Measurements from ENCODE around the gene FAS. TPM values are rescaled to one million over a fixed set of nuclear protein-coding genes. Genes with fewer than 3 reads are reported as not detected.

The FAS gene
- total and polyA plus RNA-seq, 9 of the 15 experiments (the other 6 are each of a cell fraction or from before 2014, with no cell fraction given) = 0.08 to 0.62 (median 0.37) TPM

- Histone ChIP-seq H3K9me3 (replicated peaks; ENCODE audit: control insufficient read depth, insufficient read depth, low read depth, low read length) (no peaks in the 10 kb centered on the region), H3K9me1 (ENCODE audit: control insufficient read depth, insufficient read depth, low read length) (no peaks in the 10 kb centered on the region), H3K36me3 (ENCODE audit: control insufficient read depth, insufficient read depth, low read length) (no peaks in the 10 kb centered on the region), H3K27ac (ENCODE audit: extremely low read depth, low read depth, low read length) (no peak overlapping the region), H3K9ac (ENCODE audit: insufficient read depth in 1 of 2, low read depth in 2 of 2, low read length in 2 of 2) (no peak overlapping the region), H3K27me3 (ENCODE audit: control insufficient read depth in 2 of 2, insufficient read depth in 2 of 2, low read length in 2 of 2) (no peaks in the 10 kb centered on the region), H3K4me2 (ENCODE audit: insufficient read depth, low read length) (no peak overlapping the region), H3K79me2 (ENCODE audit: control insufficient read depth, insufficient read depth, low read length) (no peaks in the 10 kb centered on the region), H3K4me3 (no peak overlapping the region), H2AFZ (ENCODE audit: low read depth, low read length) (no peak overlapping the region), H4K20me1 (replicated peaks; ENCODE audit: control insufficient read depth, insufficient read depth, low read length) (no peaks in the 10 kb centered on the region), H3K4me1 (replicated peaks in 1 of 2; ENCODE audit: control insufficient read depth in 2 of 2, insufficient read depth in 2 of 2, low read length in 2 of 2) (no peaks in the 10 kb centered on the region)
- FAIRE-seq (no peak), DNase-seq (ENCODE audit: extremely low read depth in 1 of 4, low spot score in 3 of 4) (no peak), ATAC-seq (no peak)
- in situ Hi-C loops (cut with MboI) = no loop called here
- ChIA-PET CTCF (ENCODE audit: low intra/inter-chr PET ratio) (no interaction called here), POLR2A (no interaction called here)
- no TSS peak for BruUV-seq (replicated peaks)
- intact Hi-C loops (cut with micrococcal nuclease) = no loop called here
- TF ChIP-seq CHD1 (IDR thresholded peaks at IDR 0.05; ENCODE audit: low read length) (no peak), SNAPC5 (CRISPR knock-in tag; IDR thresholded peaks at IDR 0.05) (no peak), FOSL1 (tag; conservative IDR thresholded peaks at IDR 0.05) (peak; percentile 36; the same call in 1 of the 2 replicates), ZNF583 (CRISPR knock-in tag; IDR thresholded peaks at IDR 0.05) (no peak)
- WGBS (ENCODE audit: insufficient coverage, low coverage, missing lambda C conversion rate) = 0% methylated on average over 2 of the region's 2 CpGs
Measured at GRCh38 chr10:89003344-89003743, 12.7 kb downstream of the FAS start.

- FAIRE-seq = no peak
- TF ChIP-seq FIP1L1 (IDR thresholded peaks at IDR 0.05; ENCODE audit: low read depth, low read length, poor library complexity, severe bottlenecking) (no peak), ZNF165 (CRISPR knock-in tag; IDR thresholded peaks at IDR 0.05; ENCODE audit: borderline replicate concordance) (no peak)
Measured at GRCh38 chr10:89007129-89007893, 16.7 kb downstream of the FAS start.

More at GRCh38 chr10:89007129-89007893, 16.7 kb downstream of the FAS start:
- H3K9ac ChIP-seq (ENCODE audit: insufficient read depth in 1 of 2, low read depth in 2 of 2, low read length in 2 of 2) = no peak overlapping the region
- BruUV-seq (replicated peaks) = no TSS peak
- no peaks in the 10 kb centered on the region for H3K36me3 ChIP-seq (ENCODE audit: control insufficient read depth, insufficient read depth, low read length)
- H4K20me1 ChIP-seq (replicated peaks; ENCODE audit: control insufficient read depth, insufficient read depth, low read length) = no peaks in the 10 kb centered on the region
- intact Hi-C loops (cut with micrococcal nuclease) = no loop called here
- H3K27me3 ChIP-seq (ENCODE audit: control insufficient read depth in 2 of 2, insufficient read depth in 2 of 2, low read length in 2 of 2) = no peaks in the 10 kb centered on the region
- WGBS (ENCODE audit: insufficient coverage, low coverage, missing lambda C conversion rate) = 10% methylated on average over 2 of the region's 3 CpGs
- no peak overlapping the region for H2AFZ ChIP-seq (ENCODE audit: low read depth, low read length)
- H3K4me2 ChIP-seq (ENCODE audit: insufficient read depth, low read length) = no peak overlapping the region
- no peaks in the 10 kb centered on the region for H3K9me3 ChIP-seq (replicated peaks; ENCODE audit: control insufficient read depth, insufficient read depth, low read depth, low read length)
- ATAC-seq = no peak
- no peak overlapping the region for H3K4me3 ChIP-seq
- DNase-seq (ENCODE audit: extremely low read depth in 1 of 4, low spot score in 3 of 4) = no peak
- no peak overlapping the region for H3K27ac ChIP-seq (ENCODE audit: extremely low read depth, low read depth, low read length)
- CTCF ChIA-PET (ENCODE audit: low intra/inter-chr PET ratio) = no interaction called here
- H3K79me2 ChIP-seq (ENCODE audit: control insufficient read depth, insufficient read depth, low read length) = no peaks in the 10 kb centered on the region
- H3K4me1 ChIP-seq (replicated peaks in 1 of 2; ENCODE audit: control insufficient read depth in 2 of 2, insufficient read depth in 2 of 2, low read length in 2 of 2) = no peaks in the 10 kb centered on the region
- H3K9me1 ChIP-seq (ENCODE audit: control insufficient read depth, insufficient read depth, low read length) = no peaks in the 10 kb centered on the region
- POLR2A ChIA-PET = no interaction called here
- in situ Hi-C loops (cut with MboI) = no loop called here

All from K562 (cell line).